Subcutaneous abdominal adipose tissue (tissue), 5 donors: ENCODE results near the gene EDIL3.

ENCODE experiments used
- H3K27ac ChIP-seq: one replicate; pipeline ENCODE4 v1.7.0; 2013; ENCODE audit warnings: low read depth, mild to moderate bottlenecking, inconsistent platforms, low read length, moderate library complexity
- H3K27me3 ChIP-seq, 5 donors: one replicate each; pipeline ENCODE4 v1.7.0; 2013; ENCODE audit warnings: low read length in 5 of 5, inconsistent platforms in 1 of 5; ENCODE audit not compliant: control insufficient read depth in 5 of 5, insufficient read depth in 4 of 5
- H3K36me3 ChIP-seq, 5 donors: one replicate each; pipeline ENCODE4 v1.7.0; 2013; ENCODE audit warnings: low read length in 5 of 5; ENCODE audit not compliant: control insufficient read depth in 5 of 5, insufficient read depth in 5 of 5
- H3K4me1 ChIP-seq, 5 donors: one replicate each; pipeline ENCODE4 v1.7.0; 2013; ENCODE audit warnings: low read length in 5 of 5, mild to moderate bottlenecking in 3 of 5, moderate library complexity in 1 of 5; ENCODE audit not compliant: control insufficient read depth in 5 of 5, insufficient read depth in 5 of 5
- H3K4me3 ChIP-seq, 5 donors: one replicate each; pipeline ENCODE4 v1.7.0; 2013; ENCODE audit warnings: low read length in 5 of 5, low read depth in 1 of 5
- H3K9ac ChIP-seq, 5 donors: one replicate each; pipeline ENCODE4 v1.7.0; 2013; ENCODE audit warnings: low read length in 5 of 5, mild to moderate bottlenecking in 4 of 5, moderate library complexity in 3 of 5
- H3K9me3 ChIP-seq, 5 donors: one replicate each; pipeline ENCODE4 v1.7.0; 2013; ENCODE audit warnings: low read length in 5 of 5; ENCODE audit not compliant: control insufficient read depth in 5 of 5
- donor health status: healthy.
- donor health status: healthy.
- donor health status: healthy.
- donor health status: healthy.
- donor health status: healthy.

The EDIL3 gene

DNA sequence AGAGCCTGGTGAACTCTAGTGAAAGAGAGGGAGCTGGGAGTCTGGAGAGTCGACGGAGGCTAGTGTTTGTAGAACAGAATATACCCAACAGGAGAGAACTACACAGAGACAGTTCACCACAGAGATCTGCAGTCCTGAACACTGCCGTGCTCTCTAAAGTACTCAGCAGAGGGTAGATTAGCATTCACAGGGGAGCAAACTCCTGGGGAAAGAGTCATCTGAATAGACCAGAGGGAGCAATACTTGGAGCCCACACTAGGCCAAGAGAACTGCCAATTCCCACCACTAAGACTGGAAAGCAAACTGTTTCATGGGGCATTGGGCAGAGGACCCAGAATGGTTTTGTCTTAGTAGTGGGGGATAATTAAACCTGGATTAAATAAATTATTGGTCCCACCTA, 235.6 kb downstream of the EDIL3 start:
- no peak overlapping the region for H3K27ac ChIP-seq
- no peak overlapping the region for H3K4me3 ChIP-seq
- H3K27me3 ChIP-seq: no peaks in the 10 kb centered on the region
- no peak overlapping the region for H3K9ac ChIP-seq
- no peaks in the 10 kb centered on the region for H3K9me3 ChIP-seq
- no peaks in the 10 kb centered on the region for H3K36me3 ChIP-seq
- H3K4me1 ChIP-seq: no peaks in the 10 kb centered on the region

DNA sequence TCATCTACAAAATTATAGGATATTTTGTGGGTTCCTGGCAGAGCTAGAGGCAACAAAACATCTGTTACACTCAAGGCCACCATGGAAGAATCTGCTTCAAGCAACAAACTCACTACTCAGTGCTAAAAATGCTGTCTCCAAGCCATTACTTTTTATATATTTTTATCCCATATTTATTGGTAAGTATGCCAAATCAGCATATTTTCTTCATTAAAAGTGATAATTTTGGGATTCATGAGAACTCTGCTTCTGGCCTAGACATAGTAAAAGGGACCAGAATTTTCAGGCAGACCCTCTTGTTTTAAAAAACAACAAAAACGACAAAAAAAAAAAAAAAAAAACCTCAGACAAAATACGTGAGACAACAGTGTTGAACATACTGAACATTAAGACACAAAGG, 236.0 kb downstream of the EDIL3 start:
- Histone ChIP-seq H3K4me3 (no peak overlapping the region), H3K36me3 (no peaks in the 10 kb centered on the region), H3K9ac (no peak overlapping the region), H3K27ac (no peak overlapping the region), H3K9me3 (no peaks in the 10 kb centered on the region), H3K4me1 (no peaks in the 10 kb centered on the region), H3K27me3 (no peaks in the 10 kb centered on the region)

DNA sequence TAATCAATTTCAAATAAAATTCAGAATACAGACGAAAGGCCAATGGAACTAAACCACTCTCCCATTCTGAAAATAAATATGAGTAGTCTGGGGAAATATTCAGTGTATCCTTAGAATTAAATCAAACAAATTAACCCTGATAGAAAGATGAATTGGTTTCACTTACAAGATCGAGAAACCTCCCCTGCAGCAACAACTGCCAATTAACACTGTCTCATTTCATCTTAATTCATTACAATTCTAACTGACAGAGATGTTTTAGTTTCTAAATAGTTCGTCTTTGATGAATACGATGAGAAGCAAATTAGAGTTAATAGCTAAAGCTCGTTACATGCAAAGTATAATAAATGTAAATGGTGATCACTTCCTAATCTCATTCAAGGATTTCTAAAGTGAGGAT, 247.1 kb downstream of the EDIL3 start:
- Histone ChIP-seq H3K4me1 (no peaks in the 10 kb centered on the region), H3K27me3 (no peaks in the 10 kb centered on the region), H3K9me3 (no peaks in the 10 kb centered on the region), H3K4me3 (no peak overlapping the region), H3K36me3 (no peaks in the 10 kb centered on the region), H3K9ac (no peak overlapping the region), H3K27ac (no peak overlapping the region)

DNA sequence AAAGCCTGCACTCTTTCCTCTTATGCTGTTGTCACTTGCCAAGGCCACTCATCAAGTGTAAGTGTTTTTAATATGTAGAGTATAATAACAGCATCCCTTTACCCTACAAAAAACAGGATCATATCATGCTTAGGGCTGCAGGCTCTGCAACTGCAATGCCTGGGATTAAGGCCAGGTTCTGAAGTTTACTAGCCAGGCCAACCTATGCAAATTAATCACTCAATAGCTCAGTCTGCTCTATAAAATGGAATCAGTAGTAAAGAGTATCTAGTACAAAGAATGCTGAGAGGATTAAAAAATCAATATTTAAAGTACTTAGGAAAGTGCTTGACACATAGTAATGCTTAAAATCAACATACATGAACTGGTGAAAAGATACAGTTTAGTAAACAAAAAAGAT, 253.3 kb downstream of the EDIL3 start:
- no peak overlapping the region for H3K27ac ChIP-seq
- no peaks in the 10 kb centered on the region for H3K36me3 ChIP-seq
- H3K9ac ChIP-seq: no peak overlapping the region
- no peak overlapping the region for H3K4me3 ChIP-seq
- H3K27me3 ChIP-seq: no peaks in the 10 kb centered on the region
- H3K9me3 ChIP-seq: no peaks in the 10 kb centered on the region
- H3K4me1 ChIP-seq: peaks cover 0 to 7% (median 0%) of the 10 kb centered on the region in 5 donors

DNA sequence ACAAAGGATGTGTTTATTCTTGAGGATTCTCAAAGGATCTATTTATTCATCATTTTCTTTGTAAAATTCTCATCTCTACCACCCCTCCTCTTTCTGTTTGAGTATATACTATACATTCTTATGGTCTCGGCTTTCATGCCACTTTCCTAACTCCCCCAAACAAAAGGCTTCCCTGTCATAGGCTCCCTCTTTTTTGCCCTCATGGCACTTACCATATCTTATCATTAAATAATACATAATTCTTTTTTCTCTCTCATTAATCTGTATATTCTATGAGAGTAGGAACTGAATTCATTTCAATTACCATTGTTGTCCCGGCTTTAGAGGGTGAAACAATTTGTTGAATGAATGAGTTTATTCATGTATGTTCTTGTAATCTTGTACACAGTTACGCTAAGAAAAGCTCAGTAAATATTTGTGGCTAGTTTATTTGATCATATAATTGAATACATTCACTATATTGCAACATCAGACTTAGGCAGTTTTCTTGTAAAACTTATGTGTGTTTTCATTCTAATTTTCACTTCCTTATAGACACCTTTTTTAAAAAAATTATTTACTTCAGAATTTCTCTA, 254.6 kb downstream of the EDIL3 start:
- H3K9ac ChIP-seq: no peak overlapping the region
- H3K9me3 ChIP-seq: no peaks in the 10 kb centered on the region
- no peak overlapping the region for H3K4me3 ChIP-seq
- no peaks in the 10 kb centered on the region for H3K27me3 ChIP-seq
- H3K36me3 ChIP-seq: no peaks in the 10 kb centered on the region
- H3K4me1 ChIP-seq: peaks cover 0 to 7% (median 0%) of the 10 kb centered on the region in 5 donors
- H3K27ac ChIP-seq: no peak overlapping the region

DNA sequence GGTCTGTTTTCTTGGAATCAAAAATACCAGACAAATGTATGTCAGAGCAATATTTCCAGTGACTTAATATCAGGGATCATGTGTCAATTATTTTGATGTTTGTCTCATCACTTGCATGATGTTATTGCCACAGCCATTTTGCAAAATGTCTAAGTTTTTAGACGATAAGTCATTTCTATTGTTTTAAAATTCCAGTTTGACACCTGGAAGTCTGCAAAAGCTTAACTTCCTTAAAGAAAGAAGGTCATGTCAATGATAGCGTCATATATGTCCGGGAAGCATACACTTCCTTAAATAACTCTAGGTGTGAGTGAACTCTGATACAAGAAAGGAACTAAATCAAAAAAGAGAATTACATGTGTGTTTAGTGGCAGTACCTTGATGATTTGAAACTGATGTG, 259.5 kb downstream of the EDIL3 start:
- Histone ChIP-seq H3K4me1 (no peaks in the 10 kb centered on the region), H3K4me3 (no peak overlapping the region), H3K27ac (no peak overlapping the region), H3K9me3 (no peaks in the 10 kb centered on the region), H3K27me3 (no peaks in the 10 kb centered on the region), H3K36me3 (no peaks in the 10 kb centered on the region), H3K9ac (no peak overlapping the region)

DNA sequence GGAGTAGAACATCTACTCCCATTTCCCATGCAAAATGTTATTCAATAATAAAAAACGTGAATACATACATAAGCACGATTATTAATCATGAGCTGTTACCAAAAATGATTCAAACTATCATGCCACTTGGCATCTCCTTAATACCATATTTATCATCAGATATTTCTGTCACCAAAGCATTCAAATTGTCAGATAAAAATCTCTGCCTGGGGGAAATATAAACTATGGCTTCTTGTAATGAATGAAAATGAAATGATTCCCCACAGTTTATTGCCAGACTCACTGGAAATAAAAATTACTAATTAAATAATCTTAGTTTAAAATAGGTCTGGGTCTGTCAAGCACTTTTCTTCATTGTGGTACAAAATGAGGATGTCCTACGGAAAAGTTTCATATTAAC, 265.4 kb downstream of the EDIL3 start:
- Histone ChIP-seq H3K4me1 (no peaks in the 10 kb centered on the region), H3K36me3 (no peaks in the 10 kb centered on the region), H3K27me3 (no peaks in the 10 kb centered on the region), H3K27ac (no peak overlapping the region), H3K9ac (no peak overlapping the region), H3K4me3 (no peak overlapping the region), H3K9me3 (no peaks in the 10 kb centered on the region)

DNA sequence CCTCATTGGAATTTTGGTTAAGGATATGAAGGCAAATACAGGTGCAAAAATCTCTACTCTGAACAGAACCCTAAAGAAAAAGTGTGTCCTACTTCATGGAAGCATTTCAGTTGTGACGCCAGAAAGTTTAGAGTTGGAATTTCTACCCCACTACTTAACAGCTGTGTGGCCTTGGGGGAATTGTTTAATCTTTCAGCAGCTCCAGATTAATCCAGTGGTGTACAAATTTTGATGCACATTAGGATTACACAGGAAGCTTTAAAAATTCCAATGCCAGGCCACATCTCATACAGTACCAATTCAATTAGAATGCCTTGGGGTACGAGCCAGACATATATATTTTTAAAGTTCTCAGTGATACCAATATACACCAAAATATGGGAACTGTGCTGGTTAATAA, 266.1 kb downstream of the EDIL3 start:
- Histone ChIP-seq H3K27ac (no peak overlapping the region), H3K27me3 (no peaks in the 10 kb centered on the region), H3K9me3 (no peaks in the 10 kb centered on the region)

DNA sequence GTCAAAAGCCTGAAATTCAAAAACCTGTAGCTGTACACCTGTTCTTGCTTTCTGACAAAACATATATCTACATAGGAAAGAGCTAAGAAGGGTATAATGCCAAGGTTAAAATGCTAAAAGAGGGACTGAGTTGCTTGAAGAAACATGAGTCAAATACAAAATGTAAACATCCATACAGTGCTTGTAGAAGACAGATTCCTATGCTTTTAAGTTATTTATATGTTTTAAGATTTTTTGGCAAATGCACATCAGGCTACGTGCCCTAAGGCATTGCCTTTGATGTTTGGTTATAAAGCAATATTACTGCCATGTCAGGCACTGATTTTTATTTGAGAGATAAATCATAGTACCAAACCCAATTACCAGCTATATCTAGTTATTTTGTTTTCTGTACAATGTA, 269.0 kb downstream of the EDIL3 start:
- Histone ChIP-seq H3K4me3 (no peak overlapping the region), H3K9ac (no peak overlapping the region), H3K36me3 (no peaks in the 10 kb centered on the region), H3K4me1 (no peaks in the 10 kb centered on the region), H3K27me3 (no peaks in the 10 kb centered on the region), H3K27ac (no peak overlapping the region), H3K9me3 (no peaks in the 10 kb centered on the region)

More for the DNA sequence above, 266.1 kb downstream of the EDIL3 start:
- H3K4me1 ChIP-seq: no peaks in the 10 kb centered on the region
- H3K9ac ChIP-seq: no peak overlapping the region
- H3K4me3 ChIP-seq: no peak overlapping the region
- H3K36me3 ChIP-seq: no peaks in the 10 kb centered on the region

DNA sequence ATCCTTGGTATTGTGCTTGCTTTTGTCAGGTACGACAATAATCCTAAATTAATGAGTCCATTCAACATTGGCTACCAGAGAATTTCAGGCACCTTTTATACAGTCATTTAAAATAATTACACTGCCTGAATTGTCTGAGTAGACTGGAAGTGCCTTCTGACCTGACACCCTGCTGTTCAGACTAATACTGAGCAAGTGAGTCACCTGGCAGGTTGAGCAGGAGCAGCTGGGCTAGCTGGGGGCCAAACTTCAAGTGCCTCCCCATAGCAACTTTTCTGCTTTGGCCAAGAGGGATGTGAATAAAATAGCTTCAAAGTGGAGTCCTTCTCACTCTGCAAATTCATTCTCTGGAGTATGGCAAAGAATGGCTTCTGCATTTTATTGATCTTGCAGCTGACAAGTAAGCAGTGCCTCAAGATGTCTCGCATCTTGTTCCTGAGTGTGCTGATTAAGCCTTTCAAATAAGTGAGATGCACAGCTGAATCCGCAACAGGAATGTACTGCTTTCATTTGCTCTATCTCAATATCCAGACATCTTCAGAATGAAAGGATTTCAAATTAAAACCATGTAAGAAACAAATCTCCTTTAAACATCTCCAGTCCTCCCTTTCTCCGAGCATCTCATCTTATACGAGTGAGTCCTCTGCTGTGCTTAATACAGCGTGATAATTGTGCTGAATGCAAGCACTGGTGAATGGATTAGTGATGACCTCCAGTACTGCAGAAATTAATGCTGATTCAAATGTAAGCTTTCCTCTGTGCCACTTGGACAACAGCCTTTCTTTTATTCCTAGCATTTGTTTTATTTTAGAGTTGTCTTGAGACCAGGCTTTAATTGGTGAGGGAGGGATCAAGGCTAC, 271.2 kb downstream of the EDIL3 start:
- no peak overlapping the region for H3K27ac ChIP-seq
- H3K4me3 ChIP-seq: no peak overlapping the region
- no peaks in the 10 kb centered on the region for H3K27me3 ChIP-seq
- H3K9ac ChIP-seq: no peak overlapping the region
- no peaks in the 10 kb centered on the region for H3K4me1 ChIP-seq
- H3K36me3 ChIP-seq: no peaks in the 10 kb centered on the region
- no peaks in the 10 kb centered on the region for H3K9me3 ChIP-seq
